Body of pancreas (tissue), 4 donors: ENCODE results near the gene TENT4B.

ENCODE experiments used
- CTCF ChIP-seq, 7 experiments: fragments of 450-650 bp in 4 of 7; fragments of 200-600 bp in 3 of 7; sonication (generic) in 3 of 7; IDR thresholded peaks; one replicate each; pipeline ENCODE4 v1.5.1; 2016 to 2019; ENCODE audit warnings: antibody characterized with exemption in 7 of 7
- POLR2A ChIP-seq, 3 donors: fragments of 450-650 bp; IDR thresholded peaks; one replicate each; pipeline ENCODE4 v1.6.1; 2016; ENCODE audit warnings: antibody characterized with exemption in 3 of 3, mild to moderate bottlenecking in 2 of 3

GRCh38 chr16:50166511-50167500 lies 13.7 kb downstream of the TENT4B start:
- TF ChIP-seq CTCF (IDR thresholded peaks at IDR 0.05), result no peak
- TF ChIP-seq POLR2A (IDR thresholded peaks at IDR 0.05), result no peak
